Activated CD8-positive, alpha-beta T cell treated with anti-CD3 and anti-CD28 coated beads for 36 hours (primary cell): Measurements from ENCODE around the gene CLN6. TPM values are rescaled to one million over a fixed set of nuclear protein-coding genes. Genes with fewer than 3 reads are reported as not detected.

Experiments
- ATAC-seq: fragments of 200-7000 bp; cut with Tn5 transposase; one replicate; pipeline ENCODE4 v1.10.0; 2021; ENCODE audit warnings: mild to moderate bottlenecking, moderate library complexity
- CTCF ChIA-PET: fragments of 350-600 bp; sonication (Branson Sonifier 250); formaldehyde crosslinking; loops from one replicate; lab custom pipeline; 2021; ENCODE audit warnings: antibody characterized with exemption; lab: Charles Lee
- POLR2A ChIA-PET: fragments of 350-600 bp; sonication (Branson Sonifier 250); formaldehyde crosslinking; loops from one replicate; lab custom pipeline; 2021; ENCODE audit warnings: antibody characterized with exemption; lab: Charles Lee
- DNase-seq: peaks from one replicate; pipeline ENCODE4 v3.0.0-alpha.2; 2020
- H3K27ac Mint-ChIP-seq: one replicate; pipeline ENCODE4 v1.8.0; 2021; ENCODE audit warnings: mild to moderate bottlenecking, mixed read lengths
- H3K27me3 Mint-ChIP-seq: one replicate; pipeline ENCODE4 v1.8.0; 2021; ENCODE audit warnings: mixed read lengths
- H3K36me3 Mint-ChIP-seq: one replicate; pipeline ENCODE4 v1.8.0; 2021; ENCODE audit warnings: low read depth, mixed read lengths
- H3K4me1 Mint-ChIP-seq: one replicate; pipeline ENCODE4 v1.8.0; 2021; ENCODE audit warnings: low read depth, mixed read lengths
- H3K4me3 Mint-ChIP-seq: one replicate; pipeline ENCODE4 v1.8.0; 2021; ENCODE audit warnings: mild to moderate bottlenecking, moderate library complexity, mixed read lengths
- H3K9me3 Mint-ChIP-seq: one replicate; pipeline ENCODE4 v1.8.0; 2021; ENCODE audit warnings: mixed read lengths
- CTCF ChIP-seq: fragments of 200-600 bp; IDR thresholded peaks from one replicate; pipeline ENCODE4 v1.8.0; 2022; ENCODE audit warnings: antibody characterized with exemption, mild to moderate bottlenecking
- intact Hi-C: fragments of 100-400 bp; cut with micrococcal nuclease; formaldehyde crosslinking; loops from one replicate; pipeline ENCODE4 v1.10.0; 2022
- total RNA-seq, 2 experiments: library from RNA; stranded (reverse); gene quantifications; one replicate each; pipeline ENCODE4 v1.2.3, GENCODE V29; 2021

Gene CLN6
- total RNA-seq, 2 experiments from 2014 or later = 43.1 to 47.2 TPM

DNA sequence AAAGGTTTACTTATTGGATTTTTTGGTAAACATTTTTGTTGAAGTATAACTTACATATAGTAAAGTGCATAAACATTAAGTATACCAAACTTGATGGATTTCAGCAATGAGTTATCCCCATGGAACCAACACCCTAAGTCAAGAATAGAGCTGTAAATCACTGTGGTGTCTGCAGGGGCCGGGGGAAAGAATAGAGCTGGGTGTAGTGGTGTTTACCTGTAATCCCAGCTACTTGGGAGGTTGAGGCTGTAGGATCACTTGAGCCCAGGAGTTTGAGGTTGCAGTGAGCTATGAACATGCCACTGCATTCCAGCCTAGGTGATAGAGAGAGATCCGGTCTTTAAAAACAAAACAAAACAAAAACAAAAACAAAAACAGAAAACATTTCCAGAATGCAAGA, 34.8 kb upstream of the CLN6 start:
- ATAC-seq = no peak
- intact Hi-C loops = no loop called here
- H3K4me3 Mint-ChIP-seq = no peak overlapping the region
- ChIA-PET POLR2A (no interaction called here), CTCF (interaction anchor here (1.2 to 4.0 kb wide), 3 partner anchors 11 to 25 kb away, joined by 3 to 19 read pairs (median 4); no protein-coding TSS in a partner anchor)
- TF ChIP-seq CTCF = no peak
- H3K27me3 Mint-ChIP-seq = peaks cover 12% of the 10 kb centered on the region
- H3K9me3 Mint-ChIP-seq = no peaks in the 10 kb centered on the region
- no peaks in the 10 kb centered on the region for H3K4me1 Mint-ChIP-seq
- H3K36me3 Mint-ChIP-seq = no peaks in the 10 kb centered on the region
- H3K27ac Mint-ChIP-seq = no peak overlapping the region
- no peak for DNase-seq

GRCh38 chr15:68262514-68263356, 33.2 kb upstream of the CLN6 start:
- Mint-ChIP-seq H3K9me3 (no peaks in the 10 kb centered on the region), H3K36me3 (no peaks in the 10 kb centered on the region), H3K27ac (no peak overlapping the region), H3K4me3 (no peak overlapping the region), H3K27me3 (peaks cover 12% of the 10 kb centered on the region), H3K4me1 (peaks cover 5% of the 10 kb centered on the region)
- DNase-seq = no peak
- ATAC-seq = no peak
- intact Hi-C loops = no loop called here
- CTCF ChIA-PET = interaction anchor here (1.1 to 4.0 kb wide), 4 partner anchors 10 to 44 kb away, joined by 4 to 19 read pairs (median 5); no protein-coding TSS in a partner anchor
- POLR2A ChIA-PET = no interaction called here
- no peak for TF ChIP-seq CTCF

- Mint-ChIP-seq H3K4me3 (no peak overlapping the region), H3K4me1 (peaks cover 5% of the 10 kb centered on the region), H3K27ac (no peak overlapping the region), H3K27me3 (peaks cover 12% of the 10 kb centered on the region), H3K36me3 (no peaks in the 10 kb centered on the region), H3K9me3 (no peaks in the 10 kb centered on the region)
- POLR2A ChIA-PET = no interaction called here
- DNase-seq (no peak), ATAC-seq (no peak)
- no peak for TF ChIP-seq CTCF
- intact Hi-C loops = no loop called here
- CTCF ChIA-PET = interaction anchor here (1.1 to 1.4 kb wide), 2 partner anchors 9 to 44 kb away, joined by 4 to 6 read pairs; no protein-coding TSS in a partner anchor
Measured at GRCh38 chr15:68261980-68262379, 32.5 kb upstream of the CLN6 start.

GRCh38 chr15:68261241-68261640, 31.7 kb upstream of the CLN6 start:
- TF ChIP-seq CTCF = no peak
- intact Hi-C loops = no loop called here
- Mint-ChIP-seq H3K27me3 (peaks cover 12% of the 10 kb centered on the region), H3K4me3 (no peak overlapping the region), H3K4me1 (peaks cover 5% of the 10 kb centered on the region), H3K36me3 (no peaks in the 10 kb centered on the region), H3K9me3 (no peaks in the 10 kb centered on the region), H3K27ac (no peak overlapping the region)
- CTCF ChIA-PET = interaction anchor here (0.6 to 1.4 kb wide), 3 partner anchors 8 to 45 kb away, joined by 4 to 6 read pairs (median 4); no protein-coding TSS in a partner anchor
- POLR2A ChIA-PET = no interaction called here
- DNase-seq = no peak
- no peak for ATAC-seq

DNA sequence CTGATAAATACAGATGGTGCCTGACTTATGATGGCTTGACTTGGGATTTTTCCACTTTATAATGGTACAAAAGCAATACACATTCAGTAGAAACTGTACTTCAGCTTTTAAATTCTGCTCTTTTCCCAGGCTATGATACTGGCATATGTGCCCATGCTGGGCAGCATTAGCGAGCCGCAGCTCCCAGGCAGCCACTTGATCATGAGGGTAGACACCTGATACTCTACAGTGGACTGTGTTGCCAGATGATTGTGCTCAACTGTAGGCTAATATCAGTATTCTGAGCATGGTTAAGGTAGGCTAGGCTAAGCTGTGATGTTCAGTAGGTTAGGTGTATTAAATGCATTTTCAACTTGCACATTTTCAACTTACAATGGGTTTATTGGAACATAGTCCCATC, 30.4 kb upstream of the CLN6 start:
- no peak for TF ChIP-seq CTCF
- no peaks in the 10 kb centered on the region for H3K36me3 Mint-ChIP-seq
- ChIA-PET CTCF (interaction anchor here (1.0 to 1.5 kb wide), 2 partner anchors 18 to 46 kb away, joined by 4 read pairs; partner anchors contain the start of gene FEM1B), POLR2A (interaction anchor here (0.8 to 1.5 kb wide), 3 partner anchors 17 to 36 kb away, joined by 3 read pairs; partner anchors contain the start of gene FEM1B)
- intact Hi-C loops = no loop called here
- ATAC-seq (no peak), DNase-seq (no peak)
- H3K9me3 Mint-ChIP-seq = no peaks in the 10 kb centered on the region
- peaks cover 5% of the 10 kb centered on the region for H3K4me1 Mint-ChIP-seq
- H3K4me3 Mint-ChIP-seq = no peak overlapping the region
- H3K27me3 Mint-ChIP-seq = peaks cover 12% of the 10 kb centered on the region
- H3K27ac Mint-ChIP-seq = no peak overlapping the region
